OCI-LY7 (cell line): Measurements from ENCODE around the gene PGM3. TPM values are rescaled to one million over a fixed set of nuclear protein-coding genes. Genes with fewer than 3 reads are reported as not detected.

Experiments
- BruUV-seq: library from RNA; stranded (reverse); fragments of 400-500 nt; replicated peaks from 2 replicates; lab custom pipeline; 2021; lab: Mats Ljungman, UMichigan
- CTCF ChIA-PET: fragments of 300-600 bp; sonication (Branson Sonifier 250); formaldehyde crosslinking; loops from one replicate; lab custom pipeline; 2022; ENCODE audit warnings: antibody characterized with exemption; ENCODE audit not compliant: unreplicated experiment; lab: Charles Lee
- POLR2A ChIA-PET: fragments of 300-600 bp; sonication (Branson Sonifier 250); formaldehyde crosslinking; loops from one replicate; lab custom pipeline; 2022; ENCODE audit warnings: antibody characterized with exemption; lab: Charles Lee
- DNase-seq: peaks from one replicate; pipeline ENCODE4 v3.0.0-alpha.2; 2015; ENCODE audit warnings: low spot score
- H2AFZ ChIP-seq: fragments of 200-600 bp; sonication (generic), shearing (Covaris generic); 2 replicates; pipeline ENCODE4 v1.6.1; 2014; ENCODE audit warnings: mild to moderate bottlenecking, antibody characterized with exemption, low read length, moderate library complexity
- H3K27ac ChIP-seq: fragments of 200-600 bp; sonication (generic); 2 replicates; pipeline ENCODE4 v1.5.1; 2014; ENCODE audit warnings: mixed run types, low read depth, mild to moderate bottlenecking, moderate library complexity, low read length, inconsistent platforms; ENCODE audit not compliant: poor library complexity, severe bottlenecking
- H3K36me3 ChIP-seq: fragments of 200-600 bp; sonication (generic); 2 replicates; pipeline ENCODE4 v1.6.1; 2014; ENCODE audit warnings: mild to moderate bottlenecking, antibody characterized with exemption, low read length, moderate library complexity, mixed read lengths; ENCODE audit not compliant: insufficient read depth
- H3K4me1 ChIP-seq: fragments of 200-600 bp; sonication (generic); 2 replicates; pipeline ENCODE4 v1.5.1; 2014; ENCODE audit warnings: mild to moderate bottlenecking, low read length; ENCODE audit not compliant: insufficient read depth, poor library complexity, severe bottlenecking
- H3K4me2 ChIP-seq: fragments of 200-600 bp; sonication (generic); 2 replicates; pipeline ENCODE4 v1.6.1; 2014; ENCODE audit warnings: mild to moderate bottlenecking, low read length
- H3K4me3 ChIP-seq: fragments of 200-600 bp; sonication (generic); 2 replicates; pipeline ENCODE4 v1.5.1; 2014; ENCODE audit warnings: mild to moderate bottlenecking, low read depth, low read length; ENCODE audit not compliant: poor library complexity, severe bottlenecking
- H3K79me2 ChIP-seq: fragments of 200-600 bp; sonication (generic); 2 replicates; pipeline ENCODE4 v1.6.1; 2016; ENCODE audit warnings: low read depth, mild to moderate bottlenecking, low read length, moderate library complexity, mixed read lengths; ENCODE audit not compliant: insufficient read depth
- H3K9me2 ChIP-seq: fragments of 200-600 bp; sonication (generic); 2 replicates; pipeline ENCODE4 v1.6.1; 2016; ENCODE audit warnings: mild to moderate bottlenecking, low read length, mixed read lengths; ENCODE audit not compliant: insufficient read depth
- H3K9me3 ChIP-seq: fragments of 200-600 bp; sonication (generic); 2 replicates; pipeline ENCODE4 v1.6.1; 2014; ENCODE audit warnings: mild to moderate bottlenecking, mixed run types, low read length, mixed read lengths
- H4K20me1 ChIP-seq: fragments of 200-600 bp; sonication (generic); 2 replicates; pipeline ENCODE4 v1.6.1; 2014; ENCODE audit warnings: mild to moderate bottlenecking, antibody characterized with exemption, low read length, moderate library complexity, mixed read lengths; ENCODE audit not compliant: insufficient read depth
- EZH2phosphoT487 ChIP-seq: fragments of 200-600 bp; sonication (generic); IDR thresholded peaks from 2 replicates; pipeline ENCODE4 v1.6.1; 2018; ENCODE audit warnings: low read depth, borderline replicate concordance, mild to moderate bottlenecking, mixed run types, antibody characterized with exemption, low read length, moderate library complexity, mixed read lengths
- intact Hi-C: fragments of 100-400 bp; cut with micrococcal nuclease; formaldehyde crosslinking; loops from one replicate; pipeline ENCODE4 v1.10.0; 2022; ENCODE audit not compliant: unreplicated experiment
- total RNA-seq, 2 experiments: library from RNA; depleted of rRNA in 1 of 2; stranded (reverse); fragments of >200 nt in 1 of 2; shearing (Covaris generic) in 1 of 2; gene quantifications; 2 replicates each; pipeline ENCODE4 v1.2.3, GENCODE V29; 2014 to 2022
- TF ChIP-seq, protein P1 (sequence below): fragments of 200-600 bp; sonication (generic); conservative IDR thresholded peaks from 2 replicates; pipeline ENCODE4 v1.5.1; 2014; ENCODE audit warnings: mild to moderate bottlenecking, antibody characterized with exemption, low read length, moderate library complexity, mixed read lengths

PGM3 gene
- total RNA-seq, 2 experiments from 2014 or later: 17.5 to 37.4 TPM

DNA sequence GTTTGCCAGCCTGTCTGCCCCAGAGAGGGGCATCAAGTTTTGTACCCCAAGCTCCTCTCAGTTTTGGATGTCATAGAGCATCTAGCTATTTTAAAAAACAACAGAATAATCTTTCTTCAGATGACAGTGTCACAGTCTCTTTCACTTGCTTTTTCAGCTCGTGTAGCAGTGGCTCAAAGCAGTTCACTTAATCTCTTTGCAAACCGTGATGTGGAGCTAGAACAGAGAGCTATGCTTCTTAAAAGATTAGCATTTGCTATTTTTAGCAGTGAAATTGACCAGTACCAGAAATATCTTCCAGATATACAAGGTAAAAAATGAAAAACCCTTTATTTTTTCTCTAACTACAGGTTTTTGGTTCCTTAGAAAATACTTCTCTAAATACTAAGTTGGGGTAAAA is 37.3 kb downstream of the PGM3 start:
- Histone ChIP-seq H3K36me3 (peaks cover 75% of the 10 kb centered on the region), H3K27ac (no peak overlapping the region), H3K9me3 (no peaks in the 10 kb centered on the region), H3K9me2 (no peaks in the 10 kb centered on the region), H3K79me2 (no peaks in the 10 kb centered on the region), H2AFZ (no peak overlapping the region), H4K20me1 (no peaks in the 10 kb centered on the region), H3K4me3 (no peak overlapping the region), H3K4me1 (no peaks in the 10 kb centered on the region), H3K4me2 (no peak overlapping the region)
- CTCF ChIA-PET: no interaction called here
- POLR2A ChIA-PET: interaction anchor here (0.6 to 1.2 kb wide), 4 partner anchors 29 to 183 kb away, joined by 3 to 15 read pairs (median 3); partner anchors contain the start of gene DOP1A
- no peak for DNase-seq
- no TSS peak for BruUV-seq
- intact Hi-C loops: no loop called here
- TF ChIP-seq EZH2phosphoT487: no peak
- TF ChIP-seq, protein P1, sequence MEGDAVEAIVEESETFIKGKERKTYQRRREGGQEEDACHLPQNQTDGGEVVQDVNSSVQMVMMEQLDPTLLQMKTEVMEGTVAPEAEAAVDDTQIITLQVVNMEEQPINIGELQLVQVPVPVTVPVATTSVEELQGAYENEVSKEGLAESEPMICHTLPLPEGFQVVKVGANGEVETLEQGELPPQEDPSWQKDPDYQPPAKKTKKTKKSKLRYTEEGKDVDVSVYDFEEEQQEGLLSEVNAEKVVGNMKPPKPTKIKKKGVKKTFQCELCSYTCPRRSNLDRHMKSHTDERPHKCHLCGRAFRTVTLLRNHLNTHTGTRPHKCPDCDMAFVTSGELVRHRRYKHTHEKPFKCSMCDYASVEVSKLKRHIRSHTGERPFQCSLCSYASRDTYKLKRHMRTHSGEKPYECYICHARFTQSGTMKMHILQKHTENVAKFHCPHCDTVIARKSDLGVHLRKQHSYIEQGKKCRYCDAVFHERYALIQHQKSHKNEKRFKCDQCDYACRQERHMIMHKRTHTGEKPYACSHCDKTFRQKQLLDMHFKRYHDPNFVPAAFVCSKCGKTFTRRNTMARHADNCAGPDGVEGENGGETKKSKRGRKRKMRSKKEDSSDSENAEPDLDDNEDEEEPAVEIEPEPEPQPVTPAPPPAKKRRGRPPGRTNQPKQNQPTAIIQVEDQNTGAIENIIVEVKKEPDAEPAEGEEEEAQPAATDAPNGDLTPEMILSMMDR: no peak

DNA sequence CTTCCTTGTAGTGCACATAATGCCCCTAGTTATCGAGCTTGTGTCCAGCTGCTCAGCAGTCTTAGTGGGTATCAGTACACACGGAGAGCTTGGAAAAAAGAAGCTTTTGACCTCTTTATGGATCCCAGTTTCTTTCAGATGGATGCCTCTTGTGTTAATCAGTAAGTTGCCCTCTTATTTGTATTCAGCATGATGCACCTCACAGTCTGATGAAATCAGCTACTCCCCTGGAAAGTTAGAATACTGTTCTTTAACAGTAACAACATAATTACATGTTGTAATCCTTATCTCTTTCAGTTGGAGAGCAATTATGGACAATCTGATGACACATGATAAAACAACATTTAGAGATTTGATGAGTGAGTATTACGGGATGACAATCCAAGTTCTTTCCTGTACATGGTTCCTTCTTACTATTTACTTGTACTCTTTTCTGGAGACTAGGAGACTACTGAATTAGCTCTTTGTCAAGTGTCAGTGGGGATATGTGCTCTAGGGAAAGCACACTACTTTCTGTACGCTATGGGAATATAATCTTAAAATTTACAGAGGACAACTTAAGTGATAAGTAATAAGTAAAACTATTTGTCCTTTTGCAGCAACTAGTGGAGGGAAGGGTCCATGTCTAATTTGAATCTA is 39.1 kb downstream of the PGM3 start:
- POLR2A ChIA-PET: interaction anchor here (0.9 to 1.6 kb wide), 2 partner anchors 9 to 14 kb away, joined by 5 to 6 read pairs; no protein-coding TSS in a partner anchor
- CTCF ChIA-PET: no interaction called here

More for the DNA sequence above, 39.1 kb downstream of the PGM3 start:
- TF ChIP-seq EZH2phosphoT487: no peak
- TF ChIP-seq, protein P1: no peak
- Histone ChIP-seq H2AFZ (no peak overlapping the region), H3K79me2 (no peaks in the 10 kb centered on the region), H3K36me3 (peaks cover 61% of the 10 kb centered on the region), H3K9me2 (no peaks in the 10 kb centered on the region), H4K20me1 (no peaks in the 10 kb centered on the region), H3K4me1 (no peaks in the 10 kb centered on the region), H3K4me3 (no peak overlapping the region), H3K9me3 (no peaks in the 10 kb centered on the region), H3K27ac (no peak overlapping the region), H3K4me2 (no peak overlapping the region)
- no peak for DNase-seq
- BruUV-seq: no TSS peak
- intact Hi-C loops: no loop called here
